SJCRH30 (cell line): ENCODE data around the gene ULBP2. TPM values are rescaled to one million over a fixed set of nuclear protein-coding genes. Genes with fewer than 3 reads are reported as not detected.
A peak's percentile ranks its signal among the peaks of the same experiment; 100 is the strongest.
"Not testable (repeated sequence)": the region's sequence is repeated elsewhere in the genome, so short reads cannot be mapped to it uniquely, and the experiment has no call there.

Experiments used
- DNase-seq, 2 experiments: peaks; one replicate each; pipeline ENCODE4 v3.0.0-alpha.2; 2015 to 2020
- H3K27ac ChIP-seq: fragments of 250-450 bp; sonication (Bioruptor Pico); 2 replicates; pipeline ENCODE4 v1.5.1; 2020; ENCODE audit warnings: mild to moderate bottlenecking, moderate library complexity
- H3K27me3 ChIP-seq: fragments of 250-450 bp; sonication (Bioruptor Pico); 2 replicates; pipeline ENCODE4 v1.5.1; 2020; ENCODE audit warnings: mild to moderate bottlenecking, moderate library complexity
- H3K36me3 ChIP-seq: fragments of 250-450 bp; sonication (Bioruptor Pico); 2 replicates; pipeline ENCODE4 v1.5.1; 2020; ENCODE audit warnings: mild to moderate bottlenecking, moderate library complexity
- H3K4me1 ChIP-seq: fragments of 250-450 bp; sonication (Bioruptor Pico); 2 replicates; pipeline ENCODE4 v1.5.1; 2020; ENCODE audit warnings: mild to moderate bottlenecking, moderate library complexity
- H3K4me3 ChIP-seq: fragments of 250-450 bp; sonication (Bioruptor Pico); 2 replicates; pipeline ENCODE4 v1.5.1; 2020; ENCODE audit warnings: mild to moderate bottlenecking, moderate library complexity
- H3K9me3 ChIP-seq: fragments of 250-450 bp; sonication (Bioruptor Pico); replicated peaks from 2 replicates; pipeline ENCODE4 v1.5.1; 2020; ENCODE audit warnings: mild to moderate bottlenecking, moderate library complexity
- total RNA-seq: library from RNA; depleted of rRNA; stranded (reverse); fragments of >200 nt; shearing (Covaris generic); gene quantifications from 2 replicates; pipeline ENCODE4 v1.2.3, GENCODE V29; 2014

The ULBP2 gene
- total RNA-seq, 1 experiment from 2014 or later, result 2.7 TPM

DNA sequence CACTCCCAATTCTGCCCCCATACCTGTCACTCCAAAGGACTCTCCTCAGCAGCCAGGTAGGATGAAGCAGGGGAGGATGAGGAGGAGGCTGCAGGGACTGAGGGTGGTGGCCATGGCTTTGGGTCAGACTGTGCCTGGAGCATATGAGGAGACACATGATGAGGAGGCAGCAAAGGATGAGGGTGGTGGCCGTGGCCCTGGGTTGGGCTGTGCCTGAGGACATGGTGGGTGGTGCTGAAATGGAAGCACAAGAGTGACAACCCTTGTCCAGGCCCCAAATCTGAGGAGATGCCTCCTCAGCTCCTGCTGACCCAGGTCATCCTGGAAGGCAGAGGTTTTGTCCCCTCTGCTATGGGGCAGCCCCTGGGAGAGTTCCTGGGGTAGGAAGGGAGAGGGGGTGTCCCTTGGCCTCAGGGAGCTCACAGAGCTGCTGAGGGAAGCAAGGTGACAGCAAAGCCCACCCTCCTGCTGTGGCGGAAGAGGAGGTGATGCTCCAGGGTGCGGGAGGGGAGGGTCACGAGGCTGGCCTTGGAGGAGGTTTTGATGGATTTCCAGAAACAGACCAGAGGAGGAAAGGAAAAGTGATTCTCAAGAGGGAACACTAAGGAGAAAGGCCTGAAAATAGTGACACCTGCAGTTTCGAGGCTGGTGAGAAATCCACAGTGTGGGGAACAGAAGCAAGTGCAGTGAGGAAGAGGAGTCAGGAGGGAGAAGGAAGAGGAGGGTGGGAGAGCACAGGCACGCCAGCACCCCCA is 23.5 kb upstream of the ULBP2 start:
- no peaks in the 10 kb centered on the region for H3K9me3 ChIP-seq
- peaks cover 10% of the 10 kb centered on the region for H3K27me3 ChIP-seq
- H3K36me3 ChIP-seq, result no peaks in the 10 kb centered on the region
- no peaks in the 10 kb centered on the region for H3K4me1 ChIP-seq
- H3K4me3 ChIP-seq, result no peak overlapping the region
- H3K27ac ChIP-seq, result no peak overlapping the region
- DNase-seq, result no peak

DNA sequence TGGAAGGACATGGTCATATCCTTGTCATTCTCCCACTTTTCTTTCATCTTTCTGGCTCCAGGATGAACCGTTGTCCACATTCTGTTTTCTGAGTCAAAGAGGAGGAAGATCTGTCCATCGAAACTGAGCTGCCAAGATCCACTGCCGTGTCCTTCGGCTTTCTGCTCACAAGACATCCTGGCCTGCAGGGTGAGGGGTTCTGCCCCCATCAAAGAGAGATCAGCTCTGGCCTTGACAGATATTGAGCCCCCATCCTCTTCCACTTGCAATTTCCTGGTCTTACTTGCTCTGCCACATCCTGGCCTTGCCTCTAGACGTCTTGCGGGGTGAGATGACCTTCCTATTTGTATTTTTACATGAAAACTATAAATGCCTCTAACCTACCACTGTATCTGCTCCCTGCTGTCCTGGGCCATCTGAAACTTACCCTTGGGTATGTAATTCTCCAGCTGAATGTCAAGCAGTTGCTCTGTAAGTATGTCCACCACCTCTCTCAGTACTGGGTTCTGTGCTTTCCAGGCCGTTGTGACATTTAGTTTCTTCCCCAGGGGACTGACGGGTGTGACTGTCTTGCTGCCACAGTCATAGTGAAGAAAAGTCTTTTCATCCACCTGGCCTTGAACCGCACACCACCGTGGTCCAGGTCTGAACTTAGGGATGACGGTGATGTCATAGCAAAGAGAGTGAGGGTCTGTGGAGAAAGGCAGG is 22.5 kb upstream of the ULBP2 start:
- not testable (repeated sequence) for H3K4me3 ChIP-seq, H3K27ac ChIP-seq, H3K4me1 ChIP-seq, H3K9me3 ChIP-seq, DNase-seq, H3K27me3 ChIP-seq, H3K36me3 ChIP-seq

DNA sequence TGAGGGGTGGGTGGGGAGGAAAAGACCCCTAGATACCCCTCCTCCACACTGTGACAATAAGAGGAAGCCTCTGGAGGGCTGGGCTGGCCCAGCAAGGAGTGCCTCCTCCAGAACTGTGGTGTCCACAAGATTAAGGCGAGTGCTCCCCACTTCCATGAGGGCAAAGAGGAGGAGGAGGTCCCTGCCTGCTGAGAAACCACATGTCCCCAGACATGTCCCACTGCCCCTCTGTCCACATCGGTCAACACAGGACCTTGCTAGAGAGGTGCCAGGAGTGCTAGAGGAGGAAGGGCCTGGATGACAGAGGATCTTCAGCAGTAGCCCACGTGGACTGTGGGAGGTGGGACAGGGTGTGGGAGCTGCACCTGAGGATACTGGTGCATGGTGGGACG is 22.0 kb upstream of the ULBP2 start:
- Histone ChIP-seq H3K4me1 (no peaks in the 10 kb centered on the region), H3K27ac (no peak overlapping the region), H3K4me3 (no peak overlapping the region), H3K9me3 (no peaks in the 10 kb centered on the region), H3K36me3 (no peaks in the 10 kb centered on the region), H3K27me3 (peaks cover 10% of the 10 kb centered on the region)
- DNase-seq, result no peak

DNA sequence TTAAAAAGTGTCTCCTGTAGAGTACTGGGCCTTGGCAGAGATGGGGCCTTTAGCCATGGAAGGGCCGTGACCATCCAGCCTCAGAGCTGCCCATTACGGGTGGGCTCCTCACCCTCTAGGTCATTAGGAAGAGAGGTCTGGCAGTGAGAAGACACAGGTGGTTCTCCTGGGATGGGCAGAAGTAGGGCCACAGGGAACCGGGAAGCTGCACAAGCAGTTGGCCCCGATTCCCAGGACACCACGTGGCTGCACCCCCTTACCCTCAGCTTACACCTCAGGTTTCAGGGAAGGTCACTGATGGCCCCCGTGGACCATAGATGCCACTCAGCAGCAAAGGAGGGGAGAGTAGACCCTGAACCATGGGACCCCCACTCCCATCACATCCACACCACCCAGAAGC is 20.5 kb upstream of the ULBP2 start:
- Histone ChIP-seq H3K4me1 (peaks cover 3% of the 10 kb centered on the region; the same call in 1 of the 2 replicates), H3K36me3 (no peaks in the 10 kb centered on the region), H3K9me3 (no peaks in the 10 kb centered on the region), H3K4me3 (no peak overlapping the region), H3K27me3 (peaks cover 5% of the 10 kb centered on the region; the same call in 1 of the 2 replicates), H3K27ac (no peak overlapping the region)
- DNase-seq, result no peak

DNA sequence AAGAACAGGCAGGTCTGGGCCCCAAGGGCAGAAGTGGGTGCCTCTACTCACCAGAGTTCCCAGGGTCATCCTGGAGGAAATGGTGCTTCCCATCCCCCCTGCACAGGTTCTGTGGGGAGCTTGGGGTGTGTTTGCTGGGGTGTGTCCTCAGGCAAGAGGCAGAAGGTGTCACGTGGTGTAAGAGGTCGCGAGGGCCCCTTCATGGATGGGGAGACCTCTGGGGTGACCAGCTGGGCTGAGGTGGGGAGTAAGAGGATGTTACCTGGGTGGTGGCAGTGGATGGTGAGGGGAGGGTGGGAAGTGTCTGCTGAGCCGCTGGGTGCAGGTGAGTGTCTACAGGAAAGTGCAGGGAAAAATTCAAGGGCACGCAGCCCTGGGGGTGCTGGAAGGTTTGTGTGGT is 19.7 kb upstream of the ULBP2 start:
- not testable (repeated sequence) for H3K27me3 ChIP-seq, H3K4me1 ChIP-seq, H3K4me3 ChIP-seq, H3K27ac ChIP-seq, DNase-seq, H3K9me3 ChIP-seq, H3K36me3 ChIP-seq

DNA sequence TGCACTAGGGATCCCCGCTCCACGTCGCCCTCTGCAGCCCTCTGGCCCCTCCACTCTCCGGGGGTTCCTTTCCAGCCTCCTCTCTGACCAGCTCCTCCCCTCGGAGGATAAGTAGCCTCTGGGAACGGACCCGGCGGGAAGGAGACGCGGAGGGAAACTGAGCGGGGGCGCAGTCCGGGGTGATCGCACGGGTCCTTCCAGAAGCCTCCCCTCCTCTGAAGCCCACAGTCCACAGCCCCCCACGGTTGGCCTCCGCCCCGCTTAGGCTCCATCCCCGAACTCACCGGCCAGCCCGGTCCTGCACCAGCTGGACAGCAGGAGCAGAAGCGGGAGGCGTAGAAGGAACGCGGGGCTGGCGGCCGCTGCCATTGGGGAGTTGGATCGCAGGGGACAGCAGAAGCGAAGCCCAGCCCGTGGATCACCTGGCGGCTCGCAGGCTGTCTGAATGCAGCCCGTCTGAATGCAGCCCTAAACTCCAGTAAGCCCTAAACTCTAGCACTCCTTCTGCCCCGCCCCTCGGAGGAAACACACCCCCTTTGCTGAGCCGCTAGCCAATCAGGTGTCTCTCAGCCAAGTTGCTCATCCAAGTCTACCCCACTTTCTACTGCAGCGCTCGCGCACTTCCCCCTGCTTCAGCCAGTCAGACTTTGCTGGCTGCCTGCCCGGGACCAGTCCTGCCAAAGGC is 19.0 kb upstream of the ULBP2 start, which contains the start of gene RAET1G:
TSS of gene RAET1G (minus strand) at position 480 of the 685 bp plus-strand sequence. CDS start at position 369, 111 bp downstream.
- peaks cover 5% of the 10 kb centered on the region; the same call in 1 of the 2 replicates for H3K27me3 ChIP-seq
- no peak within 1 kb of the TSS for H3K27ac ChIP-seq
- DNase-seq, result peak; percentile 93 to 94
- peak within 1 kb of the TSS; percentile 55 for H3K4me3 ChIP-seq
- H3K4me1 ChIP-seq, result peaks cover 3% of the 10 kb centered on the region; the same call in 1 of the 2 replicates
- no peaks in the 10 kb centered on the region for H3K36me3 ChIP-seq
- H3K9me3 ChIP-seq, result no peaks in the 10 kb centered on the region

DNA sequence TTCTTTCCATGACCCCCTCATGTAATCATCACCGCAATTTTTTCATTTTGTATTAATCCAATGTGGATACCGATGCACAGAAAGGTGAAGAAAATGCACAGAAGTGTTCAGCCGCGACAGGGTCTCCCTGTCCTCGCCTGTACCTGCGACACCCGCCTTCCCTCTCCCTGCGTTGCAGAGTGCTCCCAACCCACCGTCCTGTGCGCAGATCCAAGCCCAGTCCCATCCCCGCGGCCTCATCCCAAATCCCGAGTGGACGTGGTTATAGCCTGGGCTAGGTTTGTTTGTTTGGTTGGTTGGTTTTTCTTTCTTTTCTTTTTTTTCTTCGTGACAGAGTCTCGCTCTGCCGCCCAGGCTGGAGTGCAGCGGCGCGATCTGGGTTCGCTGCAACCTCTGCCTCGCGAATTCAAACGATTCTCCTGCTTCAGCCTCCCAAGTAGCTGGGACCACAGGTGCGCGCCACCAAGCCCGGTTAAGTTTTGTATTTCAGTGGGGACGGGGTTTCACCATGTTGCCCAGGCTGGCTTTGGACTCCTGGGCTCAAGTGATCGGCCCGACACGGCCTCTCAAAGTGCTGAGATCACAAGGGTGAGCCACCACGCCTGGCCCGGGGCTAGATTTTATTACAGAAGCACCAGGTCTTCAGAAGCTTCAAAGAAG is 18.4 kb upstream of the ULBP2 start:
- peaks cover 3% of the 10 kb centered on the region; the same call in 1 of the 2 replicates for H3K4me1 ChIP-seq

DNA sequence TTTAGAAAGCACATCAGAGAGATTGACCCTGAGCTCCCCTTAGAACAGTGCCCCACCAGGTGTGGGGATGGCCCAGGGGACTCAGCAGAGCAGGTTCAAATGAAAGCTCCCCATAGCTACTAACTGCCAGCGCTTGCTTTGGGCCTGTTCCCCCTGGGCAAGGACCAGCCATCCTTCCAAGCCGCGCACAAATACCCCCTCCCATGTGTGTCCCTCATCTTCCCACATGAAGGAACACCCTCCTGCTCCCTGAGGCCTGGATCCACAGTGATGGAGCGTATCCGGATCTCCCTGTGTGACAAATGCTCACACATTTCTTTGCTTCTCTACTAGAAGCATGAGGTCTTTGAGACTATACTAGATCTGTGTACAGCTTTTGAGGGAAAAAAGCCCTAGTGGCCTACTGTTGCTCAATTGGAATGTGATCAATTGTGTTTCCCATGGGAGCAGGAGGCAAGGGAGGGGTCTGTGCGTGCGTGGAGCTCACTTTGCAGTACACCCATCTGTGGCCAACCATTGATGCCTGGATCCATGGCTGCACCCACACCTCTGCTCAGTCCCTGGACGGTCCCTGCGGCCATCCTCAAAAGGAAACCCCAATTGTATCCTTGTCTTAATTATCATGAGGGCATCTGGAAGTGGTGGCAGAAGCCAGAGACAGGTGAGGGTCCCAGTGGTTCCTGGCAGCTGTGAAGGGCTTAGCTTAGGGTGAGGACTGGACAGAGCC is 17.4 kb upstream of the ULBP2 start:
- H3K9me3 ChIP-seq, result no peaks in the 10 kb centered on the region
- no peak overlapping the region for H3K27ac ChIP-seq
- no peaks in the 10 kb centered on the region for H3K36me3 ChIP-seq
- no peak for DNase-seq
- peaks cover 5% of the 10 kb centered on the region; the same call in 1 of the 2 replicates for H3K27me3 ChIP-seq
- H3K4me3 ChIP-seq, result no peak overlapping the region
- peaks cover 3% of the 10 kb centered on the region; the same call in 1 of the 2 replicates for H3K4me1 ChIP-seq

More for the DNA sequence above, 18.4 kb upstream of the ULBP2 start:
- peaks cover 5% of the 10 kb centered on the region; the same call in 1 of the 2 replicates for H3K27me3 ChIP-seq
- H3K4me3 ChIP-seq, result peak overlapping the region; percentile 55
- no peaks in the 10 kb centered on the region for H3K9me3 ChIP-seq
- no peak overlapping the region for H3K27ac ChIP-seq
- DNase-seq, result no peak
- H3K36me3 ChIP-seq, result no peaks in the 10 kb centered on the region

DNA sequence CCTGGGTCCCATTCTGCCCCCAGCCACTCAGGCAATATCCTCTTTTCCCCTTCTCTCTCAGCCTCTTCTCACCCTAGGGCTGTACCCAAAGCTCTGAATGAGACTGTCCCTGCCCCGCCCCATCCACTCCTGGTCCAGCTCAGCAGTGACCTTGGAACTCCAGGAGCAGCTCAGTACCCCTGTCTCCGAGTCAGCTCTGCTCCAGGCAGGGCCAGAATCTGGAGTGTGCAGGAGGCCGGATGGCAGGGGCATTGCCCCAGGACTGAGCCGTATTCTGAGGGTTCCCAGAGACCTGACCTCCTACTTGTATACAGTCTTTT is 16.9 kb upstream of the ULBP2 start:
- no peak overlapping the region for H3K4me3 ChIP-seq
- no peak overlapping the region for H3K27ac ChIP-seq
- H3K4me1 ChIP-seq, result peaks cover 3% of the 10 kb centered on the region; the same call in 1 of the 2 replicates
- peaks cover 9% of the 10 kb centered on the region for H3K27me3 ChIP-seq
- DNase-seq, result no peak
- H3K9me3 ChIP-seq, result no peaks in the 10 kb centered on the region
- no peaks in the 10 kb centered on the region for H3K36me3 ChIP-seq

DNA sequence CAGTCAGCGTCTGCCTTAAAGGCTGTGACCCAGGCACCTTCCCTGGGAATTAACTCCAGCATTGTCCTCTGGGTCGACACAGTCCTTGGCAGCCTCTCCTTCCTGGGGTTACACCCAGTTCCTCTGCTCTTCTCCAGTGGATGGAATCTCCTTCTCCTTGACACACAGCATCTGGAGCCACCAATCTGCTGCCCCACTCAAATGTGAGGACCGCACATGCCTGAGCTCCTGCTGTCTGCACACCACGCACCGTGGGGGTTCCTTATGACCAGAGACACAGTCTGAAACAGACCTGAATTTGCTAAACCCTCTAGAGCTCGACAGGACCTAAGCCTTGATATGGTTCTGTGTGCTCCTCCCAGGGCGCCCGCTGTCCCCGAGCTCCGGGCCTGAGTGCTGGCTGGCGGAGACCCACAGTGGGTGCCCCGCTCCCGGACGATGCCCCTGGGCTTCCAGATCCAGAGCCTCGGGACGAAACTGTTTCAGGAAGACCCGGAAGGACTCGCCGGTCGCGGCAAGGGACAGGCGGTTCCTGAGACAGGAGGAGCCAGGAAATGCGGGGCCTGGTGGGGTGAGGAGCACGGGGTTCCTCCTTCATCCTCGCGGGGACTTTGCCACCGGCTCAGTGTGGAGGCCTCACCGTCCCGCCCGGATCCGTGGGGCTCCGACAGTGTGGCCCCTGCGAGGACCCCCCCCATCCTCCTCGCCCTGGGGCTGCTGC is 16.4 kb upstream of the ULBP2 start:
- Histone ChIP-seq H3K27ac (no peak overlapping the region), H3K4me1 (peaks cover 3% of the 10 kb centered on the region; the same call in 1 of the 2 replicates), H3K4me3 (peak overlapping the region; percentile 48), H3K27me3 (peaks cover 12% of the 10 kb centered on the region), H3K9me3 (no peaks in the 10 kb centered on the region), H3K36me3 (no peaks in the 10 kb centered on the region)
- no peak for DNase-seq

DNA sequence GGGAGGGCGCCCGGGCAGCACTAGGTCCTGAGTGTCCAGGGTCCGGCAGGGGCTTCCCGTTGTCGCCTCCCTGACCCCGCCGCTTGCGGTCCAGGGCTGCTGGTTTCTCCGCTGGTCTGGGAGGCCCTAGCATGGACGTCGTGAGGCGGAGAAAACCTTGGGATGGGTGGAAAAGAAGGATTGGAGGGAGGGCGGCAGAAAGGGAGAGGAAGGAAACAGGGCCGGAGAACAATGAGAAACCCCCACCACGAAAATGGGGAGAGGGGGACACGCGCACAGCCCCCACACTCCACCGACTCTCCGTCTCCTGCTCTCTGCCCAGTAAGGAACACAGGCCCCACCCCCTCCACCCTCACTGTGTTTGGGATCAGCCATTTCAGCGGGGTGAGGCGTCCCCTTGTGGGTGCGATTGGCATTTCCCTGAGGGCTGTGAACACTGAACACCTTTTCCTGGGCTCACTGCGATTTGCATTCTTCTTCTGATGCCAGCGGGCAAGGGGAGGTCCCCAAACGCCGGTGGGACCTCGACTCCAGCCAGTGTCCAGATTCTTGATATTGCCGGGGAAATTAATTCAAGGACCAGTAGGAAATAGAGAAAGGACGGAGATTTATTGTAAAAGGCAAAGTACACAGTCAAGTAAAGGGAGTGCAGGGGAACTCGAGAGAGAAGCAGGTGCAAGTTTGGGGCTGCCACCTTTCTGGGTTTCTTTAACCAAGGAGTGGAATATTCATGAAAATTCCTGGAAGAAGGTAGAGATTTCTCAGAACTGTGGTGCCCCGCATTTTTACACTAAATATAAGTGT is 15.6 kb upstream of the ULBP2 start:
- Histone ChIP-seq H3K4me3 (peak overlapping the region; percentile 48), H3K27ac (no peak overlapping the region), H3K9me3 (no peaks in the 10 kb centered on the region), H3K27me3 (peaks cover 10% of the 10 kb centered on the region), H3K36me3 (no peaks in the 10 kb centered on the region), H3K4me1 (peaks cover 3% of the 10 kb centered on the region; the same call in 1 of the 2 replicates)
- DNase-seq, result peak; percentile 91 to 95

DNA sequence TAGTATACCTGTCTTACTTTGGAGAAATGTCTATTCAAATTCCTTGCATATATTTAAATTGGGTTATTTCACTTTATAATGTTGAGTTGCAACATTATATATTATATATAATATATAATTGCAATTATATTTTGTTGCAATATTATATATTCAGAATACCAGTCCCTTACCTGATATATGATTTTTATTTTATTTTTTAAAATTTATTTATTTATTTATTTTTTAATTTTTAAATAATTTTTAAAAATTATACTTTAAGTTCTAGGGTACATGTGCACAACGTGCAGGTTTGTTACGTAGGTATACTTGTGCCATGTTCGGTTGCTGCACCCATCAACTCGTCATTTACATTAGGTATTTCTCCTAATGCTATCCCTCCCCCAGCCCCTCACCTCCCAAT is 14.8 kb upstream of the ULBP2 start:
- not testable (repeated sequence) for DNase-seq, H3K27ac ChIP-seq, H3K9me3 ChIP-seq, H3K4me1 ChIP-seq, H3K36me3 ChIP-seq, H3K4me3 ChIP-seq
- peaks cover 12% of the 10 kb centered on the region for H3K27me3 ChIP-seq

DNA sequence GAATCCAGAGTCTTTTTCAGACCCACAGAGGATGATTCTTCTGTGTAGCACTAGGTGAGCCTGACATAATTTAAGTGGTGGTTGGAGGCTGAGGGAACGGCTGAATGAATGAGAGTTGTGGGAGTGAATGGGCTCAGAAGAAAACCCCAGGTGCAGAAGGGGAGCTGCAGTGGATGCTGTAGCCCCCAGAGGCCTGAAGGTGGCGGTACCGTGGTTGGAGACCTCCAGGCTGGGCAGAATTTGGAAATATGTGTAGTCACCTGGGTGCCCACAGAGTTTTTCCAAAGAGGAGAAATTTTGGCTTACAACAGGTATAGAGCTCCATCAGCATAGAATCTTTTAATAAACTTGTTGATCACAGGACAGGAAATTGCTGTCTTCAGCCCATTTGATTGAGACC is 12.4 kb upstream of the ULBP2 start:
- H3K4me3 ChIP-seq, result no peak overlapping the region
- DNase-seq, result peak in 1 of 2 experiments; percentile 48
- peaks cover 17% of the 10 kb centered on the region for H3K27me3 ChIP-seq
- peaks cover 3% of the 10 kb centered on the region; the same call in 1 of the 2 replicates for H3K4me1 ChIP-seq
- no peaks in the 10 kb centered on the region for H3K36me3 ChIP-seq
- no peak overlapping the region for H3K27ac ChIP-seq
- H3K9me3 ChIP-seq, result no peaks in the 10 kb centered on the region
